ENCODE data around the gene CCT6B. TPM values are rescaled to one million over a fixed set of nuclear protein-coding genes. Genes with fewer than 3 reads are reported as not detected.
A peak's percentile ranks its signal among the peaks of the same experiment; 100 is the strongest.

Gene CCT6B, protein sequence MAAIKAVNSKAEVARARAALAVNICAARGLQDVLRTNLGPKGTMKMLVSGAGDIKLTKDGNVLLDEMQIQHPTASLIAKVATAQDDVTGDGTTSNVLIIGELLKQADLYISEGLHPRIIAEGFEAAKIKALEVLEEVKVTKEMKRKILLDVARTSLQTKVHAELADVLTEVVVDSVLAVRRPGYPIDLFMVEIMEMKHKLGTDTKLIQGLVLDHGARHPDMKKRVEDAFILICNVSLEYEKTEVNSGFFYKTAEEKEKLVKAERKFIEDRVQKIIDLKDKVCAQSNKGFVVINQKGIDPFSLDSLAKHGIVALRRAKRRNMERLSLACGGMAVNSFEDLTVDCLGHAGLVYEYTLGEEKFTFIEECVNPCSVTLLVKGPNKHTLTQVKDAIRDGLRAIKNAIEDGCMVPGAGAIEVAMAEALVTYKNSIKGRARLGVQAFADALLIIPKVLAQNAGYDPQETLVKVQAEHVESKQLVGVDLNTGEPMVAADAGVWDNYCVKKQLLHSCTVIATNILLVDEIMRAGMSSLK
- polyA plus RNA-seq (2011; rRNA removed) = 1.9 and 3.1 TPM in 2 replicates
- polyA plus RNA-seq (2012; cell fraction: cytosol; rRNA removed) = 0.12 and 0.16 TPM in 2 replicates
- 0.10 and 0.20 TPM in 2 replicates for polyA plus RNA-seq (2012; cell fraction: nucleus; rRNA removed)
- polyA plus RNA-seq (2017; fragmentation: RNase III; extraction: RNeasy Plus Mini Kit Qiagen cat#74134 plus additional on column Dnase treatment) = 0.77 to 1.3 TPM (median 0.87 TPM) in 3 replicates
- 0.73 and 1.2 TPM in 2 replicates for polyA minus RNA-seq (2011; rRNA and poly(A)+ RNA removed)

DNA sequence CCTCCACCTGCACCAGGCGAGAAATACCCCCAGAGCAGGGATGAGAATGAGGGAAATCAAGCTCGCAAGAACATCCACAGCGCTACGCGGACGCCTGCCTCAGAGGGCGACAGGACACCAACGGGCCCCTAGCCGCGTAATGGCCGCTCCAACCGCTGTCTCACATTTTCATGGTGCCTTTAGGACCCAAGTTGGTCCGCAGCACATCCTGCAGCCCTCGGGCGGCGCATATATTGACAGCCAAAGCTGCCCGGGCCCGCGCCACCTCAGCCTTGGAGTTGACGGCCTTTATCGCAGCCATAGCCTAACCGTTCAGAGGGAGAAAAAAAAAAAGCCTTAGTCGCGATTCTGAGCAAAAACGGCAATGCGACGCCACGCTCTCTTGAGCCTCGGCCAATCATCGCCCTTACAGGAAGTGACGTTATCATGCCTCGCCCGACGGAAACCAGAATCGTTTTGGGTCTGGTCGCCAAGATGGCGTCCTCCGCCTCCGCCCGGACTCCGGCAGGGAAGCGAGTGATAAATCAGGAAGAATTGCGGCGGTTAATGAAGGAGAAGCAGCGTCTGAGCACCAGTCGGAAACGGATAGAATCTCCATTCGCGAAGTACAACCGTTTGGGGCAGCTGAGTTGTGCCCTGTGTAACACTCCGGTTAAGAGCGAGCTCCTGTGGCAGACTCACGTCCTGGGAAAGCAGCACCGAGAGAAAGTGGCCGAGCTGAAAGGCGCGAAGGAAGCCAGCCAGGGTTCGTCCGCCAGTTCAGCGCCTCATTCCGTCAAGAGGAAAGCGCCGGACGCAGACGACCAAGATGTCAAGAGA lies at the start of gene CCT6B, which contains the start of gene ZNF830:
Gene CCT6B, minus strand, starts transcription at position 368 of the 819 bp plus-strand sequence. Its CDS starts 67 bp downstream, at position 301.
Gene ZNF830, plus strand, starts transcription at position 448 of the 819 bp plus-strand sequence. Its CDS starts 27 bp downstream, at position 475.
- FAIRE-seq (peak; percentile 98), DNase-seq (ENCODE audit: low read depth in 1 of 2, low spot score in 1 of 2) (peak; percentile 97), ATAC-seq (peak; percentile 96 to 97)
- ChIA-PET CTCF (interaction anchor here (0.6 kb wide), 1 partner anchor 36 kb away, joined by 5 read pairs; no protein-coding TSS in a partner anchor), POLR2A (interaction anchor here (0.5 to 1.7 kb wide), 4 partner anchors 19 to 303 kb away, joined by 3 to 20 read pairs (median 4); partner anchors contain the start of gene LIG3)
- 2% methylated on average over 60 of the region's 65 CpGs for WGBS (ENCODE audit: missing lambda C conversion rate)
- H3K4me3 ChIP-seq = peak within 1 kb of the TSS; percentile 75
- H3K9me3 ChIP-seq = no peaks in the 10 kb centered on the region
- H3K4me2 ChIP-seq = peak within 1 kb of the TSS; percentile 89
- peak within 1 kb of the TSS; percentile 85 to 93 for H3K27ac ChIP-seq
- peak; percentile 47 for TF ChIP-seq RFX5 (IDR thresholded peaks at IDR 0.05)
- TF ChIP-seq EHMT2 (IDR thresholded peaks at IDR 0.05; ENCODE audit: low read depth) = peak; percentile 98
- TF ChIP-seq HOXB13 (CRISPR knock-in tag; IDR thresholded peaks at IDR 0.05; ENCODE audit: low read depth) = peak; percentile 76; the same call in 1 of the 2 replicates
- TF ChIP-seq RCOR1 (IDR thresholded peaks at IDR 0.05; ENCODE audit: low read depth, low read length) = no peak
- TF ChIP-seq TP53 (CRISPR knock-in tag; IDR thresholded peaks at IDR 0.05) = no peak
- TF ChIP-seq, protein P1, sequence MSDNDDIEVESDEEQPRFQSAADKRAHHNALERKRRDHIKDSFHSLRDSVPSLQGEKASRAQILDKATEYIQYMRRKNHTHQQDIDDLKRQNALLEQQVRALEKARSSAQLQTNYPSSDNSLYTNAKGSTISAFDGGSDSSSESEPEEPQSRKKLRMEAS (IDR thresholded peaks at IDR 0.05) = peak; percentile 88
- no peak for TF ChIP-seq KDM1A (IDR thresholded peaks at IDR 0.05; ENCODE audit: low read depth)
- TF ChIP-seq, protein P2, sequence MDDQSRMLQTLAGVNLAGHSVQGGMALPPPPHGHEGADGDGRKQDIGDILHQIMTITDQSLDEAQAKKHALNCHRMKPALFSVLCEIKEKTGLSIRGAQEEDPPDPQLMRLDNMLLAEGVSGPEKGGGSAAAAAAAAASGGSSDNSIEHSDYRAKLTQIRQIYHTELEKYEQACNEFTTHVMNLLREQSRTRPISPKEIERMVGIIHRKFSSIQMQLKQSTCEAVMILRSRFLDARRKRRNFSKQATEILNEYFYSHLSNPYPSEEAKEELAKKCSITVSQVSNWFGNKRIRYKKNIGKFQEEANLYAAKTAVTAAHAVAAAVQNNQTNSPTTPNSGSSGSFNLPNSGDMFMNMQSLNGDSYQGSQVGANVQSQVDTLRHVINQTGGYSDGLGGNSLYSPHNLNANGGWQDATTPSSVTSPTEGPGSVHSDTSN (IDR thresholded peaks at IDR 0.05) = no peak
- 0 out of 2 replicates have a peak, but pooled peaks have one; percentile 33 for TF ChIP-seq MYC (IDR thresholded peaks at IDR 0.05; ENCODE audit: borderline replicate concordance, low read length)
- TF ChIP-seq PHF8 (IDR thresholded peaks at IDR 0.05; ENCODE audit: borderline replicate concordance, low read depth) = peak; percentile 100
- TF ChIP-seq CEBPB (IDR thresholded peaks at IDR 0.05) = no peak
- TF ChIP-seq JUN (IDR thresholded peaks at IDR 0.05) = peak; percentile 91 to 95
- TF ChIP-seq, protein P3, sequence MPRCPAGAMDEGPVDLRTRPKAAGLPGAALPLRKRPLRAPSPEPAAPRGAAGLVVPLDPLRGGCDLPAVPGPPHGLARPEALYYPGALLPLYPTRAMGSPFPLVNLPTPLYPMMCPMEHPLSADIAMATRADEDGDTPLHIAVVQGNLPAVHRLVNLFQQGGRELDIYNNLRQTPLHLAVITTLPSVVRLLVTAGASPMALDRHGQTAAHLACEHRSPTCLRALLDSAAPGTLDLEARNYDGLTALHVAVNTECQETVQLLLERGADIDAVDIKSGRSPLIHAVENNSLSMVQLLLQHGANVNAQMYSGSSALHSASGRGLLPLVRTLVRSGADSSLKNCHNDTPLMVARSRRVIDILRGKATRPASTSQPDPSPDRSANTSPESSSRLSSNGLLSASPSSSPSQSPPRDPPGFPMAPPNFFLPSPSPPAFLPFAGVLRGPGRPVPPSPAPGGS (IDR thresholded peaks at IDR 0.05) = peak; percentile 88
- no peak for TF ChIP-seq ZSCAN20 (CRISPR knock-in tag; IDR thresholded peaks at IDR 0.05)
- peak; percentile 90 for TF ChIP-seq POLR2A (IDR thresholded peaks at IDR 0.05; ENCODE audit: low read length)
- TF ChIP-seq EHF (CRISPR knock-in tag; IDR thresholded peaks at IDR 0.05) = no peak
- TF ChIP-seq MAFK (IDR thresholded peaks at IDR 0.05; ENCODE audit: partially characterized antibody) = peak; percentile 42
- TF ChIP-seq, protein P4, sequence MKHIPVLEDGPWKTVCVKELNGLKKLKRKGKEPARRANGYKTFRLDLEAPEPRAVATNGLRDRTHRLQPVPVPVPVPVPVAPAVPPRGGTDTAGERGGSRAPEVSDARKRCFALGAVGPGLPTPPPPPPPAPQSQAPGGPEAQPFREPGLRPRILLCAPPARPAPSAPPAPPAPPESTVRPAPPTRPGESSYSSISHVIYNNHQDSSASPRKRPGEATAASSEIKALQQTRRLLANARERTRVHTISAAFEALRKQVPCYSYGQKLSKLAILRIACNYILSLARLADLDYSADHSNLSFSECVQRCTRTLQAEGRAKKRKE (CRISPR knock-in tag; IDR thresholded peaks at IDR 0.05; ENCODE audit: low read depth) = peak; percentile 85; the same call in 1 of the 2 replicates
- TF ChIP-seq, protein P5, sequence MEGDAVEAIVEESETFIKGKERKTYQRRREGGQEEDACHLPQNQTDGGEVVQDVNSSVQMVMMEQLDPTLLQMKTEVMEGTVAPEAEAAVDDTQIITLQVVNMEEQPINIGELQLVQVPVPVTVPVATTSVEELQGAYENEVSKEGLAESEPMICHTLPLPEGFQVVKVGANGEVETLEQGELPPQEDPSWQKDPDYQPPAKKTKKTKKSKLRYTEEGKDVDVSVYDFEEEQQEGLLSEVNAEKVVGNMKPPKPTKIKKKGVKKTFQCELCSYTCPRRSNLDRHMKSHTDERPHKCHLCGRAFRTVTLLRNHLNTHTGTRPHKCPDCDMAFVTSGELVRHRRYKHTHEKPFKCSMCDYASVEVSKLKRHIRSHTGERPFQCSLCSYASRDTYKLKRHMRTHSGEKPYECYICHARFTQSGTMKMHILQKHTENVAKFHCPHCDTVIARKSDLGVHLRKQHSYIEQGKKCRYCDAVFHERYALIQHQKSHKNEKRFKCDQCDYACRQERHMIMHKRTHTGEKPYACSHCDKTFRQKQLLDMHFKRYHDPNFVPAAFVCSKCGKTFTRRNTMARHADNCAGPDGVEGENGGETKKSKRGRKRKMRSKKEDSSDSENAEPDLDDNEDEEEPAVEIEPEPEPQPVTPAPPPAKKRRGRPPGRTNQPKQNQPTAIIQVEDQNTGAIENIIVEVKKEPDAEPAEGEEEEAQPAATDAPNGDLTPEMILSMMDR (IDR thresholded peaks at IDR 0.05) = no peak
- peak; percentile 100 for TF ChIP-seq KDM5A (IDR thresholded peaks at IDR 0.05)
- peak; percentile 46; the same call in 1 of the 2 replicates for TF ChIP-seq CBX2 (IDR thresholded peaks at IDR 0.05; ENCODE audit: borderline replicate concordance, low read depth)
- TF ChIP-seq NFE2L2 (conservative IDR thresholded peaks at IDR 0.05; ENCODE audit: low read length) = no peak
- TF ChIP-seq HDAC2 (IDR thresholded peaks at IDR 0.05) = peak; percentile 100
- 0 out of 2 replicates have a peak, but pooled peaks have one; percentile 70 for TF ChIP-seq HOXB5 (CRISPR knock-in tag; IDR thresholded peaks at IDR 0.05)
- peaks cover 12% of the 10 kb centered on the region; the same call in 2 of the 3 replicates for H3K4me1 ChIP-seq

All from A549 (cell line).